ENCODE data around the gene UNCX.

GRCh38 chr7:1211611-1212010 is 21.1 kb upstream of the UNCX start:
- TF ChIP-seq CTCF (conservative IDR thresholded peaks at IDR 0.05; ENCODE audit: low read depth, low read length): no peak
- TF ChIP-seq POLR2A (IDR thresholded peaks at IDR 0.05; ENCODE audit: low read depth, low read length): no peak

Data from IMR-90 (cell line).